Kasumi-1 (cell line): ENCODE data around the gene ATP2C2.

Experiments used
- DNase-seq, 2 experiments: peaks; one replicate each; lab custom pipeline; 2025; lab: John Stamatoyannopoulos, UW

ATP2C2 gene

GRCh38 chr16:84451781-84452180, 83.4 kb downstream of the ATP2C2 start:
- DNase-seq: no peak

GRCh38 chr16:84453061-84453752, 84.9 kb downstream of the ATP2C2 start:
- DNase-seq: no peak

GRCh38 chr16:84454611-84455010, 86.3 kb downstream of the ATP2C2 start:
- DNase-seq: no peak

- no peak for DNase-seq
These were observed 86.7 kb downstream of the ATP2C2 start for GRCh38 chr16:84455031-84455430.

GRCh38 chr16:84458606-84459532, 90.5 kb downstream of the ATP2C2 start:
- DNase-seq: no peak

- no peak for DNase-seq
These were observed 91.2 kb downstream of the ATP2C2 start for GRCh38 chr16:84459533-84459894.

- DNase-seq: no peak
These were observed 91.6 kb downstream of the ATP2C2 start for GRCh38 chr16:84459941-84460405.

GRCh38 chr16:84460406-84461028, 92.2 kb downstream of the ATP2C2 start:
- no peak for DNase-seq

GRCh38 chr16:84461029-84461412, 92.7 kb downstream of the ATP2C2 start:
- no peak for DNase-seq

- DNase-seq: no peak
These were observed 93.3 kb downstream of the ATP2C2 start for GRCh38 chr16:84461413-84462295.

GRCh38 chr16:84462296-84463210, 94.2 kb downstream of the ATP2C2 start:
- no peak for DNase-seq

GRCh38 chr16:84463221-84463620, 94.9 kb downstream of the ATP2C2 start:
- no peak for DNase-seq

- no peak for DNase-seq
These were observed 95.8 kb downstream of the ATP2C2 start for GRCh38 chr16:84464116-84464515.

GRCh38 chr16:84465154-84465553, 96.8 kb downstream of the ATP2C2 start:
- no peak for DNase-seq

- DNase-seq: no peak
These were observed 98.4 kb downstream of the ATP2C2 start for GRCh38 chr16:84466692-84467091.

- no peak for DNase-seq
These were observed 98.9 kb downstream of the ATP2C2 start for GRCh38 chr16:84467256-84467655.

- DNase-seq: no peak
These were observed 99.4 kb downstream of the ATP2C2 start for GRCh38 chr16:84467709-84468108.

GRCh38 chr16:84471316-84471715, 103.0 kb downstream of the ATP2C2 start:
- DNase-seq: no peak

- DNase-seq: no peak
These were observed 103.6 kb downstream of the ATP2C2 start for GRCh38 chr16:84471966-84472365.

- no peak for DNase-seq
These were observed 107.4 kb downstream of the ATP2C2 start for GRCh38 chr16:84475643-84476240.
